HEK293 (cell line): ENCODE measurements around the gene ADGRG7.

Source experiments
- HOXA7 ChIP-seq: sonication (generic); formaldehyde crosslinking; IDR thresholded peaks from 2 replicates; pipeline ENCODE4 v1.8.1; 2022; ENCODE audit warnings: missing genetic modification reagents, borderline replicate concordance
- TCF7L2 ChIP-seq: IDR thresholded peaks from 2 replicates; pipeline ENCODE4 v1.6.1; 2011; ENCODE audit warnings: low read depth, mild to moderate bottlenecking, inconsistent platforms, low read length, moderate library complexity, borderline replicate concordance
- ZFP37 ChIP-seq: fragments of 450-650 bp; formaldehyde crosslinking; IDR thresholded peaks from 2 replicates; pipeline ENCODE4 v1.5.1; 2016; ENCODE audit warnings: missing biosample characterization, missing genetic modification characterization
- ZNF184 ChIP-seq: fragments of 450-650 bp; IDR thresholded peaks from 2 replicates; pipeline ENCODE4 v1.5.1; 2018; ENCODE audit warnings: missing biosample characterization, mild to moderate bottlenecking, missing genetic modification characterization
- ZNF223 ChIP-seq: fragments of 450-650 bp; formaldehyde crosslinking; IDR thresholded peaks from 2 replicates; pipeline ENCODE4 v1.5.1; 2016; ENCODE audit warnings: missing biosample characterization, missing genetic modification characterization
- ZNF239 ChIP-seq: fragments of 450-650 bp; formaldehyde crosslinking; IDR thresholded peaks from 2 replicates; pipeline ENCODE4 v1.5.1; 2016; ENCODE audit warnings: missing biosample characterization, missing genetic modification characterization
- ZNF830 ChIP-seq: fragments of 450-650 bp; IDR thresholded peaks from 2 replicates; pipeline ENCODE4 v1.5.0; 2018; ENCODE audit warnings: missing biosample characterization, missing genetic modification characterization, low read depth, mild to moderate bottlenecking, moderate library complexity
- TF ChIP-seq, protein P1 (sequence below): fragments of 450-650 bp; formaldehyde crosslinking; IDR thresholded peaks from 2 replicates; pipeline ENCODE4 v1.5.1; 2016; ENCODE audit warnings: missing biosample characterization, missing genetic modification characterization

GRCh38 chr3:100570811-100571210 is 38.6 kb upstream of the ADGRG7 start:
- no peak for TF ChIP-seq ZFP37 (tag by site-specific recombination)
- no peak for TF ChIP-seq ZNF223
- TF ChIP-seq, protein P1, sequence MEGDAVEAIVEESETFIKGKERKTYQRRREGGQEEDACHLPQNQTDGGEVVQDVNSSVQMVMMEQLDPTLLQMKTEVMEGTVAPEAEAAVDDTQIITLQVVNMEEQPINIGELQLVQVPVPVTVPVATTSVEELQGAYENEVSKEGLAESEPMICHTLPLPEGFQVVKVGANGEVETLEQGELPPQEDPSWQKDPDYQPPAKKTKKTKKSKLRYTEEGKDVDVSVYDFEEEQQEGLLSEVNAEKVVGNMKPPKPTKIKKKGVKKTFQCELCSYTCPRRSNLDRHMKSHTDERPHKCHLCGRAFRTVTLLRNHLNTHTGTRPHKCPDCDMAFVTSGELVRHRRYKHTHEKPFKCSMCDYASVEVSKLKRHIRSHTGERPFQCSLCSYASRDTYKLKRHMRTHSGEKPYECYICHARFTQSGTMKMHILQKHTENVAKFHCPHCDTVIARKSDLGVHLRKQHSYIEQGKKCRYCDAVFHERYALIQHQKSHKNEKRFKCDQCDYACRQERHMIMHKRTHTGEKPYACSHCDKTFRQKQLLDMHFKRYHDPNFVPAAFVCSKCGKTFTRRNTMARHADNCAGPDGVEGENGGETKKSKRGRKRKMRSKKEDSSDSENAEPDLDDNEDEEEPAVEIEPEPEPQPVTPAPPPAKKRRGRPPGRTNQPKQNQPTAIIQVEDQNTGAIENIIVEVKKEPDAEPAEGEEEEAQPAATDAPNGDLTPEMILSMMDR = no peak
- TF ChIP-seq HOXA7 = no peak
- TF ChIP-seq TCF7L2 = no peak
- no peak for TF ChIP-seq ZNF239 (tag by site-specific recombination)
- no peak for TF ChIP-seq ZNF184 (tag by site-specific recombination)
- TF ChIP-seq ZNF830 (tag by site-specific recombination) = no peak
